ENCODE results near the gene DNAH6.

DNAH6 gene

GRCh38 chr2:84823788-84824187 lies 307.5 kb downstream of the DNAH6 start:
- TF ChIP-seq, protein P1, sequence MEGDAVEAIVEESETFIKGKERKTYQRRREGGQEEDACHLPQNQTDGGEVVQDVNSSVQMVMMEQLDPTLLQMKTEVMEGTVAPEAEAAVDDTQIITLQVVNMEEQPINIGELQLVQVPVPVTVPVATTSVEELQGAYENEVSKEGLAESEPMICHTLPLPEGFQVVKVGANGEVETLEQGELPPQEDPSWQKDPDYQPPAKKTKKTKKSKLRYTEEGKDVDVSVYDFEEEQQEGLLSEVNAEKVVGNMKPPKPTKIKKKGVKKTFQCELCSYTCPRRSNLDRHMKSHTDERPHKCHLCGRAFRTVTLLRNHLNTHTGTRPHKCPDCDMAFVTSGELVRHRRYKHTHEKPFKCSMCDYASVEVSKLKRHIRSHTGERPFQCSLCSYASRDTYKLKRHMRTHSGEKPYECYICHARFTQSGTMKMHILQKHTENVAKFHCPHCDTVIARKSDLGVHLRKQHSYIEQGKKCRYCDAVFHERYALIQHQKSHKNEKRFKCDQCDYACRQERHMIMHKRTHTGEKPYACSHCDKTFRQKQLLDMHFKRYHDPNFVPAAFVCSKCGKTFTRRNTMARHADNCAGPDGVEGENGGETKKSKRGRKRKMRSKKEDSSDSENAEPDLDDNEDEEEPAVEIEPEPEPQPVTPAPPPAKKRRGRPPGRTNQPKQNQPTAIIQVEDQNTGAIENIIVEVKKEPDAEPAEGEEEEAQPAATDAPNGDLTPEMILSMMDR (IDR thresholded peaks at IDR 0.05; ENCODE audit: extremely low read depth, missing control alignments): no peak
- DNase-seq (ENCODE audit: low spot score): no peak

DNA sequence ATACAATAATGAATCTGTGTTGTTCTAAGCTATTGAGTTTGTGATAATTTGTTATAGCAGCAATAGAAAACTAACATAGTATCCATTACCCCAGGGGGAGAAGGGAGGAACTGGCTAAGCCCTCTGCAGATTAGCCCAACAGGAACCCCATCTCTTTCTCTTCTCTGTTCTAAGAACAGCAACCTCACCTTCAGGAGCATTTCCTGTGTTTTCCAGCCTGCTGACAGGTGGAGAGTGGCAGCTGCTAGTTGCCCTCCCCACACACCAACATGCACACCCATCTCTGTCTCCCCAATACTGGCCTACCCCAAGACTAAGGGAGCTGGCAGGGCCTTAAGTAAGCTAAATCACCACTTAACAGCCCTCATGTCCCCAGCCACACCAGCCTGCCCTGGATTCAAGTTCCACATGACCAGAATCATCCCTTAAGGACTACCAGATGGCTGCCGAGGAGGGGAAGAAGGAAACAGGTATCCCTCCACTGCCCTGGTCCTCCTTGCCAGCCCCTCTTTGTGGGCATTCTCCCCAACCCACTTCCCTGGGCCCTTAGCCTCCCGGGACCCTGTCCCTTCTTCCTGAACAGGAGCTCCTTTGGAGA lies 311.8 kb downstream of the DNAH6 start:
- no peak for DNase-seq (ENCODE audit: low spot score)
- TF ChIP-seq, protein P1 (IDR thresholded peaks at IDR 0.05; ENCODE audit: extremely low read depth, missing control alignments): no peak

DNA sequence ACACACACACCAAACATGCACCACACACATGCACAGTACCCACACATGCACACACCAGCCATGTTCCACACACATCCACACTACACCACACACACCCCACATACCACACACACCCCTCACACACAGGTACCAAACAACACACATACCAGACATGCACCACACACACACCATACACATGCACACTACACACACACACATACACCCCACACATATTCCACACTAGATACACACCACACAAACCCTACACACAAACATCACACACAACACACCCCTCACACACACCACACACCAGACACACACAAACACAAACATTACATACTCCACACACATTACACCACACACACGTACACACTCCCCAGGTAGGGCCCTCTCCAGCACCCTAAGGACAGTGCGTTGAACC lies 313.4 kb downstream of the DNAH6 start:
- TF ChIP-seq, protein P1 (IDR thresholded peaks at IDR 0.05; ENCODE audit: extremely low read depth, missing control alignments): no peak
- DNase-seq (ENCODE audit: low spot score): no peak

- no peak for DNase-seq (ENCODE audit: low spot score)
These were observed 313.8 kb downstream of the DNAH6 start for GRCh38 chr2:84830095-84830494.

GRCh38 chr2:84830758-84831500 lies 314.6 kb downstream of the DNAH6 start:
- DNase-seq (ENCODE audit: low spot score): no peak
- TF ChIP-seq, protein P1 (IDR thresholded peaks at IDR 0.05; ENCODE audit: extremely low read depth, missing control alignments): no peak

More at GRCh38 chr2:84830095-84830494, 313.8 kb downstream of the DNAH6 start:
- TF ChIP-seq, protein P1 (IDR thresholded peaks at IDR 0.05; ENCODE audit: extremely low read depth, missing control alignments): no peak

DNA sequence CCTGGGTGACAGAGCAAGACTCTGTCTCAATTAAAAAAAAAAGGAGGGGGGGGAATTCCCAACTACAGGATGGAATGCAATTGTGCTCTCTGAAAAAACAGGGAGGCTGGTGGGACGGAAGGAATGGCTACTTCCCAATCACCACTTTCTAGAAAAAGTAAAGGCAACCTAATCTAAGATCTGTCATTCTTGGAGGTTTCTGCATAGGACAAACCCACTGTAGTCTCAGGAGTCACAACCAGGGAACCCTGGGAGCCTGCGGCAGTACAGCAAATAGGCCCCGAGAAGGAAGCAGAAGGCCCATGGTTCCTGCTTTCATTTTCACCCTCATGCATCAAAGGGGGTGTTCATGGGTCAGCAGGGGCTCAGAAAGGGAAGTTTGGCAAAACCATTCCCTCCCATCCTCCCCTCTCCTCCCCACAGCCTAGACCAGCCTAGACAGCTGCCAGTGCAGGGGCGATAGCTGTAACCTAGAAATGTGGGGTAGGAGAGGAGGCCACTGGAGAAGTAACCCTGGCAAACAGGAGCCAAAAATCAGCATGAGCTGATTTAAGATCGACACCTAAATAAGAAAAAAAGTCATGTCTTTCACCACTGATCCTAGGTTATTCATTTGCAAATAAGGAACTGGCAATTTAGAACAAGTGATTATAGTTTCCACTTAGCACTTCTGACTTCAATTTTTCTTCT lies 316.6 kb downstream of the DNAH6 start:
- peak; percentile 35 for DNase-seq (ENCODE audit: low spot score)
- TF ChIP-seq, protein P1 (IDR thresholded peaks at IDR 0.05; ENCODE audit: extremely low read depth, missing control alignments): no peak
